B cell (primary cell): Measurements from ENCODE around the gene OTOA.

Experiments
- EZH2 ChIP-seq: IDR thresholded peaks from 2 replicates; pipeline ENCODE4 v1.6.1; 2012; ENCODE audit warnings: borderline replicate concordance, low read depth, mild to moderate bottlenecking, moderate library complexity, low read length; ENCODE audit not compliant: insufficient read depth, poor library complexity, severe bottlenecking
- TF ChIP-seq, protein P1 (sequence below): fragments of 200-600 bp; IDR thresholded peaks from one replicate; pipeline ENCODE4 v1.8.0; 2022; ENCODE audit warnings: antibody characterized with exemption, mild to moderate bottlenecking

DNA sequence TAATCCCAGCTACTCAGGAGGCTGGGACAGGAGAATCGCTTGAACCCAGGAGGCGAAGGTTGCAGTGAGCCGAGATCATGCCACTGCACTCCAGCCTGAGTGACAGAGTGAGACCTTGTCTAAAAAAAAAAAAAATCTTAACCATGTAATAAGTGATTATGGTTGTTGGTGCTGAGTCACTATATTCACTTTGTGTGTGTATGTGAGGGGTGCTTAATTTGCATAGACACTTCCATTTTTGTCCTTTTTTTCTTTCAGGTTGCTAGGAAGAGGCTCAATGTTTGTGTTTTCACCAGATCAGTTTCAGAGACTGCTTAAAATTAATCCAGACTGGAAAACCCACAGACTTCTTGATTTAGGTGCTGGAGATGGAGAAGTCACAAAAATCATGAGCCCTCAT is 46.2 kb upstream of the OTOA start:
- TF ChIP-seq, protein P1, sequence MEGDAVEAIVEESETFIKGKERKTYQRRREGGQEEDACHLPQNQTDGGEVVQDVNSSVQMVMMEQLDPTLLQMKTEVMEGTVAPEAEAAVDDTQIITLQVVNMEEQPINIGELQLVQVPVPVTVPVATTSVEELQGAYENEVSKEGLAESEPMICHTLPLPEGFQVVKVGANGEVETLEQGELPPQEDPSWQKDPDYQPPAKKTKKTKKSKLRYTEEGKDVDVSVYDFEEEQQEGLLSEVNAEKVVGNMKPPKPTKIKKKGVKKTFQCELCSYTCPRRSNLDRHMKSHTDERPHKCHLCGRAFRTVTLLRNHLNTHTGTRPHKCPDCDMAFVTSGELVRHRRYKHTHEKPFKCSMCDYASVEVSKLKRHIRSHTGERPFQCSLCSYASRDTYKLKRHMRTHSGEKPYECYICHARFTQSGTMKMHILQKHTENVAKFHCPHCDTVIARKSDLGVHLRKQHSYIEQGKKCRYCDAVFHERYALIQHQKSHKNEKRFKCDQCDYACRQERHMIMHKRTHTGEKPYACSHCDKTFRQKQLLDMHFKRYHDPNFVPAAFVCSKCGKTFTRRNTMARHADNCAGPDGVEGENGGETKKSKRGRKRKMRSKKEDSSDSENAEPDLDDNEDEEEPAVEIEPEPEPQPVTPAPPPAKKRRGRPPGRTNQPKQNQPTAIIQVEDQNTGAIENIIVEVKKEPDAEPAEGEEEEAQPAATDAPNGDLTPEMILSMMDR, result no peak
- TF ChIP-seq EZH2, result no peak
